ENCODE measurements around the gene CSTPP1.

CSTPP1 gene

DNA sequence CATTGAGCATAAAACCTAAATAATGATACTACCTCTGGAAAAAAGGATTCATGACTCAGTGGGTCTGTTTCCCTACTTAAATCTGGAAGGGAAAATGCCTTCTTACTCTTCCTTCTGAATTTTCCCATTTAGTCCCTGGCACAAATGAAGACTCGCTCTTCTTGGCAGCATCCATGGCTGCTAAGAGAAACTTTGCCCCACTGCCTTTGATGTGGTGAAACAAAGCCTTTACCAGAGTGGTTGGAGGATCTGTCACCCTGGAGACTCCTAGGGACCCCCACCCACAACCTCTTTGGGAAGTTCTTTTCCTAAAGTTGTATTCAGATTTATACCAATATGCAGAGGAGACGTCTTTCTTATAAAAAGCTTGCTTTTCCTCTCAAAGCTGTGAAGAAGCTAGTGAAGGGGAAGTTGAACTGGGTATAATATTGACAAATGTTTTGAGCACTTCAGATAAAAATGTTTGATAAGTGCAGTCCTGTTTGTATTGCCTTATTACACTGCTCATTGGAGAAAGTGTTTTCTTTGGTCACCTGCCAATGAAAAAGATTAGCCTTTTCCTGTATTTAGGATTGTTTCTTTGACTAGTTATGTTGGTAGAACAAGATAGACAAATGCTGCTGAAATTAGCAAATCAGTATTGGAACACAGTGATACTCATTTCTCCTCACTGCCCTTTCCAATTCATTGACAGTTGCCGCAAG, 162.8 kb downstream of the CSTPP1 start:
- no peak overlapping the region for H3K4me3 ChIP-seq (ENCODE audit: low read length)
- DNase-seq (ENCODE audit: low read depth): peak; percentile 67
- TF ChIP-seq, protein P1, sequence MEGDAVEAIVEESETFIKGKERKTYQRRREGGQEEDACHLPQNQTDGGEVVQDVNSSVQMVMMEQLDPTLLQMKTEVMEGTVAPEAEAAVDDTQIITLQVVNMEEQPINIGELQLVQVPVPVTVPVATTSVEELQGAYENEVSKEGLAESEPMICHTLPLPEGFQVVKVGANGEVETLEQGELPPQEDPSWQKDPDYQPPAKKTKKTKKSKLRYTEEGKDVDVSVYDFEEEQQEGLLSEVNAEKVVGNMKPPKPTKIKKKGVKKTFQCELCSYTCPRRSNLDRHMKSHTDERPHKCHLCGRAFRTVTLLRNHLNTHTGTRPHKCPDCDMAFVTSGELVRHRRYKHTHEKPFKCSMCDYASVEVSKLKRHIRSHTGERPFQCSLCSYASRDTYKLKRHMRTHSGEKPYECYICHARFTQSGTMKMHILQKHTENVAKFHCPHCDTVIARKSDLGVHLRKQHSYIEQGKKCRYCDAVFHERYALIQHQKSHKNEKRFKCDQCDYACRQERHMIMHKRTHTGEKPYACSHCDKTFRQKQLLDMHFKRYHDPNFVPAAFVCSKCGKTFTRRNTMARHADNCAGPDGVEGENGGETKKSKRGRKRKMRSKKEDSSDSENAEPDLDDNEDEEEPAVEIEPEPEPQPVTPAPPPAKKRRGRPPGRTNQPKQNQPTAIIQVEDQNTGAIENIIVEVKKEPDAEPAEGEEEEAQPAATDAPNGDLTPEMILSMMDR (conservative IDR thresholded peaks at IDR 0.05; ENCODE audit: low read depth, low read length): no peak

DNA sequence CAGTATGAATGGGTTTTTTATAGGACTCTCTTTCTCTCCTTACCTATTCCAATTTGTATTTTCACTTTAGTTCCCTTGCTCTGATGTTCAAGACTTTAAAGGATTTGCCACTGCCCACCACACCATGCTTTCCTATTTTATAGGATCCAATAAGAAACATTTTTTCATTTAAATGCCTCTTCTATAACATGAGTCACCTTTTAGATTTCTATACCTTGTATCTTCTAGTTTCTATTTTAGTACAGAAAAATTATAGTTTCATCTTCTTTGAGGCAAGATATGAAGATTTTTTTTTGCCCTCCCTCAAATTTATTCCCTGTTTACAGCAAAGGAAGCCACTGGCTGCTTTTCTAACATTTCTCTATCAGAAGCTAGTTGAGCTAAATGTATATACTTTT, 163.4 kb downstream of the CSTPP1 start:
- TF ChIP-seq, protein P1 (conservative IDR thresholded peaks at IDR 0.05; ENCODE audit: low read depth, low read length): no peak
- DNase-seq (ENCODE audit: low read depth): no peak
- H3K4me3 ChIP-seq (ENCODE audit: low read length): no peak overlapping the region

DNA sequence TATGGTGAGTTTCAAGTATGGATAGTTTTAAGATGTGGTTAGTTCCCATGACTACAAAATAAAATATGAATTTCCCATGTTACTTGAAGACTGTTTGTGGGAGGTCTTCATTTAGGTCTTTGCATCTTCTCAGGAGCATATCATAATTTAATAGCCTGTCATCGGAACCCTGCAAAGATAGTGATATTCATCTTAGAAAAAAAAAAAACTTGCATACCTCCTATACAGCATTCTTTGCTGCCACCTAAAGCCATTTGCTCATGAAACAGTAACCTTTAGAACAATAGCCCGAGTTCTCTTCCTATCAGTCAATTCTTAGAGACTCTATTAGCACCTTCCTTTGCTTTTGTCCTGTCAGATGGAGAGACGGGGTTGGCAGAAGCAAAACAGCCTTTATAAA, 164.8 kb downstream of the CSTPP1 start:
- no peak overlapping the region for H3K4me3 ChIP-seq (ENCODE audit: low read length)
- DNase-seq (ENCODE audit: low read depth): no peak
- TF ChIP-seq, protein P1 (conservative IDR thresholded peaks at IDR 0.05; ENCODE audit: low read depth, low read length): no peak

DNA sequence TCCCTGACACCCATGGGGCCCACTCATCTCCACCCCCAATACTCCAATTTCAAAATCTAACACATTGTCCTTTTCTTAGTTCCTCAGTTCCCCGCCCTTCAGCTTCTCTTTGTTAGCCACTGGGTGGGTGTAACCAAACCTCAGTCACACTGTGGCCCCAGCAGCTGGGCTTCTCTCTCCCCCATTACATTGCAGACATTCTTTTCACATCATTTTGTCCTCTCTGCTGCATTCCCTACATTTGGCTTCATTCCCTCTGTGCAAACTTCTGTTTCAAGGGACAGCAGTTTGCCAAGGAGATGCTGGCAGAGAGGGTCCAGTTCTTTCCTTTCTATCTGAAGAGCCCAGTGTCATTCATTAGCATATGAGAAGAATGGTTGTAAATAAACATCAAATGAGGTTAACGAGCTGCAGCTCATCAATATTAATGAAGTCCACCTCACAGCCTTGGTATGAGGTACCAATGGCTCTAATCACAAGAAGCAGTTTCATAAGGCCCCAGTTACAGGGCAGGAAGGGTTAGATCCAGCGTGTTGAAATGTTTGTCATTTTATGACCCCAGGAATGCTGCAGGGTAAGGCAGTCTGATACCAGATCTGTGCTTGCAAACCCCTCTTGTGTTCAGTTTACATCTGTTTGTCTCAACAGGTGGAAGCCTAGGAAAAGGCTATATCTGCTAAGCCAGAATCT, 167.8 kb downstream of the CSTPP1 start:
- TF ChIP-seq, protein P1 (conservative IDR thresholded peaks at IDR 0.05; ENCODE audit: low read depth, low read length): no peak
- H3K4me3 ChIP-seq (ENCODE audit: low read length): no peak overlapping the region
- DNase-seq (ENCODE audit: low read depth): no peak

DNA sequence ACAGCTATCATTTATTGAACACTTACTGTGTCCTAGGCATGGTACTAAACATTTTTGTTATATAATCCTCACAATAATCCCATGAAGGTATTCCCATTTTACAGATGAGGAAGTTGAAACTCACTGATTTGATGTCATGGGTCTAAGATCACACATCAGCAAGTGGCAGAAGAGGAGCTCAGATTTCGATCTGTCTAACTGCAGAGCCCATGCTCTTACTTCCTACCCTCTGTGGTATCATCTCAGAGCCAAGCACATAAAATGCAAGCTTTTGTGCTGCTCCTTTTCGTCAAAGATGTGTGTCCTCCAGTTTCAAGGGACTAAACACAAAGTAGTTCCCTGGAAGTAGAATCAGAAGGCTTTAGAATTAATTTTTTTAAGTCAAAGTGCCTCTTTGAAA, 169.0 kb downstream of the CSTPP1 start:
- no peak for DNase-seq (ENCODE audit: low read depth)
- H3K4me3 ChIP-seq (ENCODE audit: low read length): no peak overlapping the region
- TF ChIP-seq, protein P1 (conservative IDR thresholded peaks at IDR 0.05; ENCODE audit: low read depth, low read length): no peak

DNA sequence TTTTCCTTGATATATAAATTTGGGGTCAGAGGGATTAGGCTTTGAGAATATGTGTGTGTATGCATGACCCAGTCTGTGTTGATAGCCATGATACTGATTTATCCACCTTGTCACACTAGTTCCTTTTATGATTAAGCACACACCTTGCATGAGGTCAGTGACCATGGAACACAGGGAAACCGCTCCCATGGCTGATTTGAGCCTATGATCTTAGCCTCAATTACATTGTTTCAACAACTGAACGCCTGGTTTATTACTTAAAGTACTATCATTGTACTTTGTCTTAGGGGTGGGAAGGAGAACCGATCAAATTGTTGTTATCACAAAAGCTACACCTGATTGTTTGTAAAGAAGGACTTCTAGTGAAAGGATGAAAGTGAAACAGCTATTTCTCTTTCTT, 169.4 kb downstream of the CSTPP1 start:
- no peak for DNase-seq (ENCODE audit: low read depth)
- TF ChIP-seq, protein P1 (conservative IDR thresholded peaks at IDR 0.05; ENCODE audit: low read depth, low read length): no peak
- no peak overlapping the region for H3K4me3 ChIP-seq (ENCODE audit: low read length)
